Activated CD4-positive, alpha-beta T cell treated with anti-CD3 and anti-CD28 coated beads, Interleukin-2, amount 10 ng/mL, durations not matched to agents 24 days and 14 days (primary cell): ENCODE results near the gene MAST2. TPM values are rescaled to one million over a fixed set of nuclear protein-coding genes. Genes with fewer than 3 reads are reported as not detected.
"Not testable (repeated sequence)": the region's sequence is repeated elsewhere in the genome, so short reads cannot be mapped to it uniquely, and the experiment has no call there.

Experiments used
- DNase-seq: peaks from one replicate; pipeline ENCODE4 v3.0.0; 2022
- H3K27ac Mint-ChIP-seq: one replicate; pipeline ENCODE4 v1.8.0; 2022; ENCODE audit warnings: mild to moderate bottlenecking, mixed read lengths
- H3K27me3 Mint-ChIP-seq: one replicate; pipeline ENCODE4 v1.8.0; 2022; ENCODE audit warnings: mixed read lengths
- H3K36me3 Mint-ChIP-seq: one replicate; pipeline ENCODE4 v1.8.0; 2022; ENCODE audit warnings: low read depth, mild to moderate bottlenecking, mixed read lengths
- H3K4me1 Mint-ChIP-seq: one replicate; pipeline ENCODE4 v1.8.0; 2021; ENCODE audit warnings: mixed read lengths
- H3K4me3 Mint-ChIP-seq: one replicate; pipeline ENCODE4 v1.8.0; 2022; ENCODE audit warnings: mild to moderate bottlenecking, moderate library complexity, mixed read lengths
- H3K9me3 Mint-ChIP-seq: one replicate; pipeline ENCODE4 v1.8.0; 2021; ENCODE audit warnings: mixed read lengths
- intact Hi-C: fragments of 100-400 bp; cut with micrococcal nuclease; formaldehyde crosslinking; loops from one replicate; pipeline ENCODE4 v1.15.1; 2023
- total RNA-seq: library from RNA; stranded (reverse); gene quantifications from 2 replicates; pipeline ENCODE4 v1.2.3, GENCODE V29; 2022

Gene MAST2
- total RNA-seq, 1 donor from 2014 or later = 31.4 TPM

DNA sequence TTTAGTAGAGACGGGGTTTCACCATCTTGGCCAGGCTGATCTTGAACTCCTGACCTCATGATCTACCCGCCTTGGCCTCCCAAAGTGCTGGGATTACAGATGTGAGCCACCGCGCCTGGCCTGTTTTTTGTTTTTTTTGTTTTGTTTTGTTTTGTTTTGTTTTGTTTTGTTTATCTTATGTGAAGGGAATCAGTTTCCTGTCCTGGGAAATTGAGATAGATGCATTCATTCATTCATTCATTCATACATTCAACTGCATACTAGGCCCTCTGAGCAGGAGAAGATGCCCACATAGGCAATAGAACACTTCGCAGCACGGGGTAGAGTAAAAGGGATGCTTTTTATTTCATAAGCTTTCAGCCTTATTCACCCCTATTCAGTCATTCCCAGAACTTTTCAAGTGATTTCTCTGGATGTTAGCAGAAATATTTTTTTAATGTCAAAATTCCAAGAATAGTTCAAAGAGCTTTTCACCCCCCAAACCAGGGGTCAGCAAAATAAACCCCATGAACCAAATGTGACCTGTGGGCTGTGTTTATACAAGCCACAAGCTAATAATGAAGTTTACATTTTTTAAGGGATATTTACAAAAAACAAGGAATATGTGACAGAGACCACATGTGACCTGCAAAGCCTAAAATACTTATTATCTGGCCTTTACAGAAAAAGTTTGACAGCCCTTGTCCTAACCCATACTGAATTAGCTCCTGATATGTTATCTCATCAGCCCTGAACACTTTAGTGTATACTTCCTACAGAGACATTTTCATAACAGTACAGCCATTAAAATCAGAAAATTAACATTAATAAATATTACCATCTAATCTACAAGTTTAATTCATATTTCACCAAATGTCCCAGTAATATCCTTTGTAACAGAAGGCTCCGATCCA lies 127.1 kb downstream of the MAST2 start:
- no peaks in the 10 kb centered on the region for H3K9me3 Mint-ChIP-seq

GRCh38 chr1:45932205-45932604 lies 128.8 kb downstream of the MAST2 start:
- H3K27me3 Mint-ChIP-seq, H3K9me3 Mint-ChIP-seq, H3K4me1 Mint-ChIP-seq, H3K4me3 Mint-ChIP-seq, H3K36me3 Mint-ChIP-seq, intact Hi-C loops, H3K27ac Mint-ChIP-seq, DNase-seq: not testable (repeated sequence)

More for the DNA sequence above, 127.1 kb downstream of the MAST2 start:
- Mint-ChIP-seq H3K27ac (no peak overlapping the region), H3K4me3 (no peak overlapping the region), H3K4me1 (peaks cover 5% of the 10 kb centered on the region), H3K36me3 (no peaks in the 10 kb centered on the region), H3K27me3 (no peaks in the 10 kb centered on the region)
- DNase-seq = no peak
- intact Hi-C loops = no loop called here

DNA sequence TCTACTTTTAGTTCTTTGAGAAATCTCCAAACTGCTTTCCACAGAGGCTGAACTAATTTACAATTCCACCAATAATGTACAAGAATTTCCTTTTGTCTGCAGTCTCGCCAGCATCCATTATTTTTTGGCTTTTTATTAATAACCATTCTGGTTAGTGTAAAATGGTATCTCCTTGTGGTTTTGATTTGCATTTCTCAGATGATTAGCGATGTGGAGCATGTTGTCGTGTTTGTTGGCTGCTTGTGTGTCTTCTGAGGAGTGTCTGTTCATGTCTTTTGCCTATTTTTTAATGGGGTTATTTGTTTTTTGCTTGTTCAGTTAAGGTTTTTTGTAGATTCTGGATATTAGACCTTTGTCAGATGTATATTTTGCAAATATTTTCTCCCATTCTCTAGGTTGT lies 131.5 kb downstream of the MAST2 start:
- H3K36me3 Mint-ChIP-seq = peaks cover 2% of the 10 kb centered on the region
- H3K4me3 Mint-ChIP-seq = no peak overlapping the region
- no peak for DNase-seq
- no peaks in the 10 kb centered on the region for H3K4me1 Mint-ChIP-seq
- H3K9me3 Mint-ChIP-seq = no peaks in the 10 kb centered on the region
- no peaks in the 10 kb centered on the region for H3K27me3 Mint-ChIP-seq
- intact Hi-C loops = no loop called here
- H3K27ac Mint-ChIP-seq = no peak overlapping the region

- Mint-ChIP-seq H3K27ac (no peak overlapping the region), H3K36me3 (peaks cover 2% of the 10 kb centered on the region), H3K9me3 (peaks cover 4% of the 10 kb centered on the region), H3K4me1 (no peaks in the 10 kb centered on the region), H3K27me3 (no peaks in the 10 kb centered on the region), H3K4me3 (no peak overlapping the region)
- DNase-seq = no peak
- intact Hi-C loops = no loop called here
Measured at GRCh38 chr1:45938029-45938428, 134.6 kb downstream of the MAST2 start.

GRCh38 chr1:45942411-45942810 lies 139.0 kb downstream of the MAST2 start:
- DNase-seq = no peak
- Mint-ChIP-seq H3K9me3 (peaks cover 4% of the 10 kb centered on the region), H3K4me3 (no peak overlapping the region), H3K4me1 (no peaks in the 10 kb centered on the region), H3K27me3 (no peaks in the 10 kb centered on the region), H3K27ac (no peak overlapping the region), H3K36me3 (no peaks in the 10 kb centered on the region)
- intact Hi-C loops = no loop called here

GRCh38 chr1:45943185-45943584 lies 139.8 kb downstream of the MAST2 start:
- H3K36me3 Mint-ChIP-seq = peaks cover 3% of the 10 kb centered on the region
- no peaks in the 10 kb centered on the region for H3K4me1 Mint-ChIP-seq
- intact Hi-C loops = no loop called here
- H3K9me3 Mint-ChIP-seq = peaks cover 4% of the 10 kb centered on the region
- H3K4me3 Mint-ChIP-seq = no peak overlapping the region
- no peaks in the 10 kb centered on the region for H3K27me3 Mint-ChIP-seq
- no peak for DNase-seq
- H3K27ac Mint-ChIP-seq = no peak overlapping the region

DNA sequence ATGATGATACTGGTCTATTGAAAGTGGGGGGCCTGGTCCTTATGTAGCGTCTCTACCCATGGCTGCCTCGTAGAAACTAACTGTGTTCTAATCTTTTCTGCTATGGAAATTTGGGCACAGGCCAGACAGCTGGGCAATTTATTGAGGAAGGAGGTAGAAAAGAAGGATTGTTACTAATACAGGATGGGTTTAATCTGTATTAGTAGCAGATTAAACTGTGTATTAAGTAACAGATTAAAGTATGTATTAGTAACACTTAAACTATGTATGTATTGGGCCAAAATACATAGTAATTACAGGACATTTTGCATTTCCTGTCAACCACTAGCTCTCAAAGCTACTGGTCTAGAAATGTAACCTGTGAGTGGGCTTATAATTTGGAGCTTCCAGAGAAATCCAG lies 142.0 kb downstream of the MAST2 start:
- Mint-ChIP-seq H3K9me3 (peaks cover 4% of the 10 kb centered on the region), H3K4me1 (no peaks in the 10 kb centered on the region), H3K27me3 (no peaks in the 10 kb centered on the region), H3K4me3 (no peak overlapping the region), H3K36me3 (peaks cover 3% of the 10 kb centered on the region), H3K27ac (no peak overlapping the region)
- intact Hi-C loops = no loop called here
- DNase-seq = no peak

- H3K36me3 Mint-ChIP-seq, H3K4me3 Mint-ChIP-seq, DNase-seq, H3K9me3 Mint-ChIP-seq, H3K27ac Mint-ChIP-seq, H3K4me1 Mint-ChIP-seq, intact Hi-C loops, H3K27me3 Mint-ChIP-seq: not testable (repeated sequence)
Measured at GRCh38 chr1:45949462-45949861, 146.1 kb downstream of the MAST2 start.

GRCh38 chr1:45952072-45952471 lies 148.7 kb downstream of the MAST2 start:
- H3K27me3 Mint-ChIP-seq = no peaks in the 10 kb centered on the region
- intact Hi-C loops = no loop called here
- DNase-seq = no peak
- no peak overlapping the region for H3K27ac Mint-ChIP-seq
- H3K9me3 Mint-ChIP-seq = no peaks in the 10 kb centered on the region
- H3K4me3 Mint-ChIP-seq = no peak overlapping the region
- peaks cover 3% of the 10 kb centered on the region for H3K36me3 Mint-ChIP-seq
- H3K4me1 Mint-ChIP-seq = no peaks in the 10 kb centered on the region

- Mint-ChIP-seq H3K4me3 (no peak overlapping the region), H3K4me1 (no peaks in the 10 kb centered on the region), H3K9me3 (no peaks in the 10 kb centered on the region), H3K27ac (no peak overlapping the region), H3K36me3 (no peaks in the 10 kb centered on the region), H3K27me3 (no peaks in the 10 kb centered on the region)
- DNase-seq = no peak
- intact Hi-C loops = no loop called here
Measured at GRCh38 chr1:45953934-45954847, 150.8 kb downstream of the MAST2 start.

DNA sequence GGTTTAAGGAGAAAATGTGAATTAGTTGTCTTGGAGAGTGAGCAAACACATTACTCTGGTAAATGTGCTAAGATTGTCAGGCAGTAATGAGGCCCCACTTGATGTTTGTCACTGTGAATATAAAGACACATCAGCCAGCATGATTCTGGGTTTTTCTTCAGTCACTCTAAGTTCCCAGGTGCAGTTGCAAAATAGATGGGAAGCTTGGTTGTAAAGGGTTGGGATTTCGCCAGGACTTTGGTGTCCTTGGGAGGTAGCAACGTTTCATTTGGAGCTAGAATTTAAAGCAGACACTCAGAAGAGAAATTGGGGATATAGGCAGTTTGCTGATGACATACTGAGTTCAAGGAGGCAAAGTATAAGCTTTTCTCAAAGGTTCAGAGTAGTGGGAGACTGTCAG lies 154.3 kb downstream of the MAST2 start:
- Mint-ChIP-seq H3K27ac (no peak overlapping the region), H3K27me3 (no peaks in the 10 kb centered on the region), H3K9me3 (no peaks in the 10 kb centered on the region), H3K4me1 (no peaks in the 10 kb centered on the region), H3K4me3 (no peak overlapping the region), H3K36me3 (peaks cover 12% of the 10 kb centered on the region)
- DNase-seq = no peak
- intact Hi-C loops = no loop called here

DNA sequence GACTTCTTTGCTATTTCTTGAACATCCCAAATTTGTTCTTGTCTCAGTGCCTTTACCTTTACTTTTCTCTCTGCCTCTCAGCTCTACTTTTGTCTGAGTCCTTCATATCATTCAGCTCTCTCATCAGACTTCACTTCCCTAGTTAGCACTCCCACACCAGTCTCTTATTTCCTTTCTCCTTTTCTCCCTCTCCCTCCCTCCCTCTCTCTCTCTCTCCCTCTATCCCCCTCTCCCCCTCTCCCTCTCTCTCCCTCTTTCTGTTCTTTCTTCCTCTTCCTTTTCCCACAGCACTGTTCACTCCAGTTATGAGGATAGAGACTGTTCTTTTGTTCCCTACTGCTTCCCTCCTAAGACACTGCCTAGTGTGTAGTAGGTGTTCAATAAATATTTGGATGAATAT lies 154.9 kb downstream of the MAST2 start:
- intact Hi-C loops = no loop called here
- DNase-seq = no peak
- Mint-ChIP-seq H3K9me3 (no peaks in the 10 kb centered on the region), H3K27me3 (no peaks in the 10 kb centered on the region), H3K36me3 (peaks cover 12% of the 10 kb centered on the region), H3K4me3 (no peak overlapping the region), H3K4me1 (no peaks in the 10 kb centered on the region), H3K27ac (no peak overlapping the region)

- Mint-ChIP-seq H3K4me3 (no peak overlapping the region), H3K27ac (no peak overlapping the region), H3K9me3 (no peaks in the 10 kb centered on the region), H3K36me3 (peaks cover 14% of the 10 kb centered on the region), H3K4me1 (no peaks in the 10 kb centered on the region), H3K27me3 (no peaks in the 10 kb centered on the region)
- intact Hi-C loops = no loop called here
- no peak for DNase-seq
Measured at GRCh38 chr1:45960930-45961715, 157.7 kb downstream of the MAST2 start.
